Psoas muscle (tissue), 8 donors: ENCODE measurements around the gene KRTDAP. TPM values are rescaled to one million over a fixed set of nuclear protein-coding genes. Genes with fewer than 3 reads are reported as not detected.

Source experiments
- ATAC-seq, 4 donors: fragments of 200-7000 bp; cut with Tn5 transposase; one replicate each; pipeline ENCODE4 v1.9.1; 2020; ENCODE audit warnings: moderate library complexity in 3 of 4, mild to moderate bottlenecking in 2 of 4
- DNase-seq, 2 donors: peaks; one replicate each; pipeline ENCODE4 v3.0.0-alpha.2; 2020
- H3K27ac ChIP-seq: fragments of 200-600 bp; one replicate; pipeline ENCODE4 v1.8.0; 2022
- H3K27me3 ChIP-seq, 3 donors: fragments of 200-600 bp in 1 of 3; one replicate each; pipeline versions ENCODE4 v1.6.1 to v1.8.0; 2013 to 2022; ENCODE audit warnings: low read length in 2 of 3, mild to moderate bottlenecking in 2 of 3, moderate library complexity in 1 of 3; ENCODE audit not compliant: insufficient read depth in 3 of 3
- H3K36me3 ChIP-seq, 2 donors: fragments of 200-600 bp in 1 of 2; one replicate each; pipeline versions ENCODE4 v1.6.1 to v1.8.0; 2013 to 2022; ENCODE audit warnings: low read depth in 1 of 2, mild to moderate bottlenecking in 1 of 2, moderate library complexity in 1 of 2; ENCODE audit not compliant: insufficient read depth in 1 of 2
- H3K4me1 ChIP-seq: fragments of 200-600 bp; one replicate; pipeline ENCODE4 v1.8.0; 2022
- H3K4me3 ChIP-seq: fragments of 200-600 bp; one replicate; pipeline ENCODE4 v1.8.0; 2022; ENCODE audit warnings: mild to moderate bottlenecking
- H3K9me3 ChIP-seq: fragments of 200-600 bp; one replicate; pipeline ENCODE4 v1.8.0; 2022
- CTCF ChIP-seq: fragments of 200-600 bp; IDR thresholded peaks from one replicate; pipeline ENCODE4 v1.8.0; 2022; ENCODE audit warnings: antibody characterized with exemption
- WGBS, 3 donors: extraction: QIAGEN DNeasy Blood & Tissue Kit; methylation state at CpG; one replicate each; pipeline versions ENCODE4 v1.1.6 to v1.1.7; 2013; 5-methylcytosine and 5-hydroxymethylcytosine counted together
- intact Hi-C, 2 donors: fragments of 100-400 bp; cut with DNase I; formaldehyde crosslinking; loops; one replicate each; pipeline versions ENCODE4 v1.11.0 to v1.14.2; 2022
- long read RNA-seq, 2 donors: library from polyadenylated mRNA; unstranded; transcript quantifications; one replicate each; pipeline ENCODE4 v2.0.0, GENCODE V29; 2021
- polyA plus RNA-seq, 3 donors: library from polyadenylated mRNA; stranded (reverse); fragments of 200-250 nt; gene quantifications; one replicate each; pipeline ENCODE4 v1.2.3, GENCODE V29; 2013
- total RNA-seq, 4 donors: library from RNA; stranded (reverse); fragmentation: NEBNext Ultra II Directional in 2 of 4; extraction: Animal tissue kit (Norgen Biotek cat#: 25700) in 2 of 4; gene quantifications; one replicate each; pipeline versions ENCODE4 v1.2.1 to v1.2.4, GENCODE V29; 2021 to 2023
- donor health status: healthy with polysubstance abuse.
- donor health status: DM: no; HTN: no; CAD: no; lungs with moderate emphysema.
- donor health status: Bipolar disorder and iron deficiency.
- donor health status: healthy.
- donor health status: DM: yes; HTN: yes; CAD: no.
- donor health status: DM: no; HTN: no; CAD: no.
- donor health status: DM: no; HTN: no; CAD: no.
- donor health status: DM: yes; HTN: yes; CAD: no.

KRTDAP gene
- not detected for total RNA-seq
- polyA plus RNA-seq = not detected
- long read RNA-seq, donor 1 = 0 reads
- long read RNA-seq, donor 2 = 0 reads

- Histone ChIP-seq H3K9me3 (no peaks in the 10 kb centered on the region), H3K4me1 (peaks cover 3% of the 10 kb centered on the region), H3K27ac (no peak within 1 kb of the TSS), H3K27me3 (peaks cover 0 to 9% (median 0%) of the 10 kb centered on the region in 3 donors), H3K36me3 (no peaks in the 10 kb centered on the region), H3K4me3 (no peak within 1 kb of the TSS)
- DNase-seq (no peak), ATAC-seq (no peak)
- intact Hi-C loops = loop anchor here (10.0 kb wide), 2 partner anchors 136 to 216 kb away; partner anchors contain the start of gene FFAR3 (in 1 of the 2)
- WGBS, 3 donors = 75 to 84% (median 79%) methylated on average over 9 of the region's 9 CpGs
- TF ChIP-seq CTCF = no peak
Observed at GRCh38 chr19:35490364-35490763, at the start of gene KRTDAP. TSS of gene KRTDAP (minus strand) at chr19:35490464. CDS start at chr19:35490442, 22 bp downstream.

- intact Hi-C loops = loop anchor here in 1 of 2 donors (5.0 to 10.0 kb wide), 2 partner anchors 72 to 395 kb away; partner anchors contain the start of genes HAUS5 and LRFN3
- 90 to 93% (median 91%) methylated on average over 12 of the region's 12 CpGs for WGBS, 3 donors
Observed at GRCh38 chr19:35539850-35540249, 49.6 kb upstream of the KRTDAP start.

GRCh38 chr19:35539314-35539713 lies 49.0 kb upstream of the KRTDAP start:
- H3K36me3 ChIP-seq = no peaks in the 10 kb centered on the region
- no peak overlapping the region for H3K27ac ChIP-seq
- intact Hi-C loops = no loop called here
- H3K27me3 ChIP-seq = peaks cover 0 to 3% (median 0%) of the 10 kb centered on the region in 3 donors
- no peak overlapping the region for H3K4me3 ChIP-seq
- H3K4me1 ChIP-seq = peaks cover 4% of the 10 kb centered on the region
- ATAC-seq = no peak
- no peaks in the 10 kb centered on the region for H3K9me3 ChIP-seq
- no peak for DNase-seq
- no peak for TF ChIP-seq CTCF
- 76 to 85% (median 81%) methylated on average over 6 of the region's 6 CpGs for WGBS, 3 donors

More at GRCh38 chr19:35539850-35540249, 49.6 kb upstream of the KRTDAP start:
- no peak overlapping the region for H3K4me3 ChIP-seq
- no peak for TF ChIP-seq CTCF
- no peak for DNase-seq
- peaks cover 9% of the 10 kb centered on the region for H3K4me1 ChIP-seq
- no peak overlapping the region for H3K27ac ChIP-seq
- H3K36me3 ChIP-seq = no peaks in the 10 kb centered on the region
- H3K27me3 ChIP-seq = no peaks in the 10 kb centered on the region
- H3K9me3 ChIP-seq = no peaks in the 10 kb centered on the region
- no peak for ATAC-seq

- Histone ChIP-seq H3K36me3 (no peaks in the 10 kb centered on the region), H3K27me3 (peaks cover 0 to 45% (median 7%) of the 10 kb centered on the region in 3 donors), H3K27ac (no peak overlapping the region), H3K4me3 (no peak overlapping the region), H3K9me3 (no peaks in the 10 kb centered on the region), H3K4me1 (no peaks in the 10 kb centered on the region)
- ATAC-seq (no peak), DNase-seq (no peak)
- intact Hi-C loops = no loop called here
- 49 to 60% (median 58%) methylated on average over 10 of the region's 10 CpGs for WGBS, 3 donors
- TF ChIP-seq CTCF = no peak
Observed at GRCh38 chr19:35534803-35535480, 44.7 kb upstream of the KRTDAP start.
